HG03439 (cell line): Measurements from ENCODE around the gene C22orf39.
"Not testable (repeated sequence)": the region's sequence is repeated elsewhere in the genome, so short reads cannot be mapped to it uniquely, and the experiment has no call there.

Source experiments
- ATAC-seq: cut with Tn5 transposase; IDR thresholded peaks from one replicate; pipeline ENCODE4 v1.9.1; 2021; ENCODE audit warnings: mild to moderate bottlenecking, moderate library complexity; ENCODE audit not compliant: unreplicated experiment

Gene C22orf39

DNA sequence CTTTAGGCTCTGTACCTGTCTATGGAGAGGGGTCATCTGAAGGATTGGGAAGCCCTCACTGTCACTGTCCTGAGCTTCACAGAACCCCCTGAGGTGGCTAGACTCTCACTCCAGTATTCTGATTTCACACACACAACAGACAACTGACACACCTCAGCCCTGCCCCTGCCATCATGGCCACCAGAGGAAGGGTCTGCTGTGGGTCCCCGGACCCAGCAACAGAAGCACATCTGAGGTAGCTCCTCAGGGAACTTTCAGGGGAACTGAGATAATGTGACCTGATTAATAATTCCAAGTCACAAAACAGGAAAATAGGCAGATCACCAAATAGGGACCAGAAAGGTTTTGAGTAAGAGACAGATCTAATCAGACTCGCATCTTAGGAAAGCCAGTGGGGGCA is 7.5 kb upstream of the C22orf39 start:
- ATAC-seq: no peak

DNA sequence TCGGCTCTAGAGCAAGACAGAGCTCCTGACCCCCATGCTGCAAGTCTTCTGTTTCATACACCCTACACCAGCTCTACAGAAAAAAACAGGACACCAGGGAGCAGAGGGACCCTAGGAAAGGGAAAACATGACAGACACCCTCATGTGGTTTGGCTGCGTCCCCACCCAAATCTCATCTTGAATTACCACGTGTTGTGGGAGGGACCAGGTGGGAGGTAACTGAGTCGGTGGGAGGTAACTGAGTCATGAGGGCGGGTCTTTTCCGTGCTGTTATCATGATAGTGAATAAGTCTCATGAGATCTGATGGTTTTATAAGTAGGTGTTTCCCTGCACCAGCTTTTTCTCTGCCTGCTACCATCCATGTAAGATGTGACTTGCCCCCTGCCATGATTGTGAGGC is 6.6 kb upstream of the C22orf39 start:
- ATAC-seq: no peak

DNA sequence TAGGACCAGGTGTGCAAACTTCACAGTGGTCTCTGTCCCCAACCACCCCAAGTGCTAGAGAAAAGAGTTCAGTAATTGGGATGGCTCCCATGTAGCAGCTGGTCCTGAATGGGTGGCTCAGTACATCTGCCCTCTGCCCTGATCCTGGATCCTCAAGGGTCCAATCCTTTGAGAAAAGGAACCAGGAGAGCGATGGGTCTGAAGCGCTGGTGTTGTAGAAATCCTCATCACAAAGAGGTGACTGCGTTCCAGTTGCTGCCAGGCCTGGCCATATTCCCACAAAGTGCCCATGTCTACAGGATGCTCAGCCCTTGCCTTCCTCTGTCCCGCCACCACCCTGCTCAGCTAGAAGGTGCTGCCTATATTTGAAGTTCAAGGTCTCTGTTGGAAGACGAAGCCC is 6.2 kb upstream of the C22orf39 start:
- no peak for ATAC-seq

GRCh38 chr22:19451570-19451969 is 4.1 kb upstream of the C22orf39 start:
- no peak for ATAC-seq

DNA sequence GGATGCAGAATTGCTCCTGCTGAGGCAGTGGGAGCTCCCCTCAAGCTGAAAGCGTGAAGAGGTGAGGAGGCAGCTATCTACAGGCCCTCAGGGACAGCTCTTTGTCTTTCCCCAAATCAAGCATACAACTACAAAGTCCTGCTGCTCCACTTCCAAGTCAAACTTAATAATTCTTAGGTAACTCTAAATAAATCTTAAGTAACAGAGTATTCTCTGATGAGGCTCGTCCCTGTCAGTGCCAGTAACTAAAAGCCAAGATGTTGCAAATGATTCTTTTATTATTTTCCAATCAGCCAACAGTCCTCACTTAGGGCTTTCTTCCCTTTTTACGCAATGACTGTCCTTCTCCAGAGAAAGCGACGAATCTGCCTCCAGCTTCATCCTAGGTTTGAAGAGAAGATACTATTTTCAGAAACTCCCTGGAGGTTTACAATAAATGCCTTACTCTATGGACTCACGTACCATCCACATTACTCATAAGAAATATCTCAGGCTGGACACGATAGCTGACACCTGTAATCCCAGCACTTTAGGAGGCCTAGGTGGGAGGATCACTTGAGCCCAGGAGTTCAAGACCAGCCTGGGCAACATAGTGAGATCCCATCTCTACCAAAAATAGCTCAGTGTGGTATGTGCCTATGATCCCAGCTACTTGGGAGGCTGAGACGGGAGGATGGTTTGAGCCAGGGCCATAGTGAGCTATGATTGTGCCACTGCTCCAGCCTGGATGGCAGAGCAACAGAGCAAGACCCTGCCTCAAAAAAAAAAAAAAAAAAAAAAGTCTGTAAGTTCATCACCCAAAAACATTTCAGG is 3.1 kb upstream of the C22orf39 start:
- no peak for ATAC-seq

GRCh38 chr22:19449422-19449767 is 1.9 kb upstream of the C22orf39 start:
- no peak for ATAC-seq

- ATAC-seq: no peak
Observed at GRCh38 chr22:19448739-19449421, 1.4 kb upstream of the C22orf39 start.

DNA sequence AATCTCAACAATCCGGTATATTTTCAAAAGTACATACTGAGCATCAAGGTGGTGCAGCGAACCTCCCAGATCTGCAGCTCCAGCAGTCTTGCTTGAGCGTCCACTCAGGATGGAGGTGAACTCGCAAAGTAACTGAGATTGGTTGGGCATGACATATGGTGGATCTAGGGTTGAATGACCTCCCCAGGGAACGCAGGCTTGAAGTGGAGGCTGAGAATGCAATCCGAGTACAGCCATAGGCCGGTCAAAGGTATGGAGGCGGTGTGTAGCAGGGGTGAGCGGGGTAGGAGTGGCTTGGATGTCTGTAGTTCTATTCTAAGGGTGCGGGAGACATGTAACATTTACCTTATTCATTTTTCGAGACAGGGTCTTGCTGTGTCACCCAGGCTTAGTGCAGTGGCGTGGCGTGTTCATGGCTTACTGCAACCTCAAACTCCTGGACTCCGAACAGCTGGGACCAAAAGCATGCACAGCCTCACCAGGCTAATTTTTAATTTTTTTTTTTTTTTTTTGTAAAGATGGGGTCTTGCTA is 631 bp upstream of the C22orf39 start:
- ATAC-seq: no peak

DNA sequence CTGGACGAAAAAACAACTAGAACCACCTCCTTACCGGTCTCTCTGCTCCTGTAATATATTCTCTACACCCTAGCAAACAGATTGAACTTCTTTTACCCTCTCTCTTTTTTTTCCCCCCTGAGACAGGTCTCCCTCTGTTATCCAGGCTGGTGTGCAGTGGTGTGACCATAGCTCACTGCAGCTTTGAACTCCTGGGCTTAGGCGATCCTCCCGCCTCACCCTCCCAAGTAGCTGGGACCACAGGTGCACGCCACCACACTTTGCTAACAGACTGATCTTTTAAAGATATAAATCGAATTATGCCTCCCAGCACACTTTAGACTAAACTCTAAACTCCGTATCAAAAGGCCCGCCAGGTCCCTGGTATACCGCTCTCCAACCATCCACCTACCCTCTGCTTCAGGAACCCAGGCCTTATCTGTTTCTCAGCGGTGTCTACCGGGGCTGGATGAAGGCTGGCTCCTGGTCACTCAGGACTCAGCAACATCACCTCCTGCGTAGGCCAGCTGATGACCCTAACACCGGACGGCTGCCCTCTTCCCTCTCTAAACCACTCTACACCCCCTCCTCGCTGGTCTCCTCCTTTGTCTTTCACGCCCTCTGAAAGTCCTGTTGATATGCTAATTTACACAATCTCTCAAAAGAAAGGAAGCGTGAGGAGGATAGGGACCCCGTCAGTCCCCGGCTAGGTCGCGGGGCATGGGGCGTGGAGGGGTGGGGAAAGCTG is 745 bp downstream of the C22orf39 start:
- ATAC-seq: no peak

DNA sequence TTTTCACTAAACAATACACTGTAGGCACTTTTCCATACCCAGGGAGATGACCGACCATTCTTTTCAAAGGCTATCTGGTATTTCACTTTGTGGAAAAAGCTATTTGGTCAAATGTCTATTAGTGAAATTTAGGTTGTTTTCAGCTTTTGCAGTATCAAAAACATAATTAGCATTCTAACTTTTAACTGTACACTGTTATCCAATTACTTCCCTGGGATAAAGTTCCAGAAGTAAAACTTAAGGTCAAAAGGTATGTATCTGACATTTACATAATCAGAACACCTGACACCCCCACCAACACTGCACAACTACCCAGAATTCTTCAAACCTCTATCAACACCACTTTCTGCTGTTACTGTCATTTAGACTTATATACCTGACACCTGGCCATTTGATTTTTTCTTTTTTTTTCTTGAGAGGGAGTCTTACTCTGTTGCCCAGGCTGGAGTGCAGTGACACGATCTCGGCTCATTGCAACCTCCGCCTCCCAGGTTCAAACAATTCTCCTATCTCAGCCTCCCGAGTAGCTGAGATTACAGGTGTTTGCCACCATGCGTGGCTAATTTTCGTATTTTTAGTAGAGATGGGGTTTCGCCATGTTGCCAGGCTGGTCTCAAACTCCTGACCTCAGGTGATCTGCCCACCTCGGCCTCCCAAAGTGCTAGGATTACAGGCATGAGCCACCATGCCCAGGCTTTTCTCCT is 2.1 kb downstream of the C22orf39 start:
- not testable (repeated sequence) for ATAC-seq

- ATAC-seq: no peak
Observed at GRCh38 chr22:19443544-19444211, 3.8 kb downstream of the C22orf39 start.

- ATAC-seq: no peak
Observed at GRCh38 chr22:19442166-19442565, 5.3 kb downstream of the C22orf39 start.

- ATAC-seq: no peak
Observed at GRCh38 chr22:19440411-19441195, 6.9 kb downstream of the C22orf39 start.

DNA sequence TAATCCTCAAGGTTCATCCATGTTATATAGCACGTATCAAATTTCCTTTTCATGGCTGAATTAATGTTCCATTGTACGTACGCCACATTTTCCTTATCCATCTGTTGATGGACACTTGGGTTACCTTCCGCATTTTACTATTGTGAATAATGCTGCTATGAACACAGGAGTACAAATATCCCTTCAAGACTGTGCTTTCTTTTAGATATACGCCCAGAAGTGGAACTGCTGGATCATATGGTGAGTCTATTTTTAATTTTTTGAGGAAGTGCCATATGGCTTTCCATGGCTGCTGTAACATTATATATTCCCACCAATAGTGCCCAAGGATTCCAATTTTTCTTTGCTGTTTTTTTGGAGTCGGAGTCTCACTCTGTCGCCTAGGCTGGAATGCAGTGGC is 9.2 kb downstream of the C22orf39 start:
- no peak for ATAC-seq

- not testable (repeated sequence) for ATAC-seq
Observed at GRCh38 chr22:19436444-19437161, 10.9 kb downstream of the C22orf39 start.

DNA sequence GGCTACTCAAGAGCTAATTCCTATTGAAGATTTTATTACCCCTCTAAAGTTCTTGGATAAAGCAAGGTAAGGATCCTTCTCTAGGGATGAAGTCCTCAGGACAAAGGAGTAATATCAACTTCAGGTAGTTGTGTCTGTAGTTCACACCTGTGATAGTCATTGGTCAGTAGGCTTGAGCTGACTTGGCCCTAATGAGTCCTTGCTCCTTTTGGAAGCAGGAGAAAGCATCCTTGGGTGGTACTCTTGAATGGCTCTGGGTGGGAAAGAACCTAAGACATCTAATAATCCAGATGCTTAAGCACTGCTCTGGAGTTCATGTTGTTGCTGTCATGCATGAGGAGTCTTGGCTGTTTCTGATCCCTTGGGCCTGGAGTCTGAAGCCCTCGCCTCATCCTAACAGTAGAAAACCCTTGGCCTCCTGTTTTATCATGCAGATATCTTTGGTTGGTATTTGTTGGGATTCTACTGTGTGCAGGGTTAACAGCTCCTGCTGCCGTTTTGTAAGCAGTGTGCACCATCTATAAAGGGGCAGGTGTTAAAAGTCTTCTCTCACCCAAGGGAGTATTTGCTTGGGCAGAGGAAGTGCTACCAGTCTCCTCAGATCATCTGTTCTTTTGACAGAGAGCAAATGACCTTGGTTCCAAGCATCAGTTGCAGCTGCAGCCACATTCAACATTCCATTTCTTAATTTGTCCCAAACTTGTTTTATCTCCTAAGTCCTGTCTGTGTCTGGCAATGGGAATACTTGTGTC is 12.5 kb downstream of the C22orf39 start:
- ATAC-seq: no peak

GRCh38 chr22:19434401-19434800 is 13.1 kb downstream of the C22orf39 start:
- ATAC-seq: no peak

- ATAC-seq: peak; percentile 68
Observed at GRCh38 chr22:19432133-19432851, 15.2 kb downstream of the C22orf39 start, which contains the start of gene MRPL40. Gene MRPL40 (plus strand): TSS chr22:19432545. CDS start chr22:19432555, 10 bp downstream.
